ENCODE results near the gene TSKU.

TSKU gene

DNA sequence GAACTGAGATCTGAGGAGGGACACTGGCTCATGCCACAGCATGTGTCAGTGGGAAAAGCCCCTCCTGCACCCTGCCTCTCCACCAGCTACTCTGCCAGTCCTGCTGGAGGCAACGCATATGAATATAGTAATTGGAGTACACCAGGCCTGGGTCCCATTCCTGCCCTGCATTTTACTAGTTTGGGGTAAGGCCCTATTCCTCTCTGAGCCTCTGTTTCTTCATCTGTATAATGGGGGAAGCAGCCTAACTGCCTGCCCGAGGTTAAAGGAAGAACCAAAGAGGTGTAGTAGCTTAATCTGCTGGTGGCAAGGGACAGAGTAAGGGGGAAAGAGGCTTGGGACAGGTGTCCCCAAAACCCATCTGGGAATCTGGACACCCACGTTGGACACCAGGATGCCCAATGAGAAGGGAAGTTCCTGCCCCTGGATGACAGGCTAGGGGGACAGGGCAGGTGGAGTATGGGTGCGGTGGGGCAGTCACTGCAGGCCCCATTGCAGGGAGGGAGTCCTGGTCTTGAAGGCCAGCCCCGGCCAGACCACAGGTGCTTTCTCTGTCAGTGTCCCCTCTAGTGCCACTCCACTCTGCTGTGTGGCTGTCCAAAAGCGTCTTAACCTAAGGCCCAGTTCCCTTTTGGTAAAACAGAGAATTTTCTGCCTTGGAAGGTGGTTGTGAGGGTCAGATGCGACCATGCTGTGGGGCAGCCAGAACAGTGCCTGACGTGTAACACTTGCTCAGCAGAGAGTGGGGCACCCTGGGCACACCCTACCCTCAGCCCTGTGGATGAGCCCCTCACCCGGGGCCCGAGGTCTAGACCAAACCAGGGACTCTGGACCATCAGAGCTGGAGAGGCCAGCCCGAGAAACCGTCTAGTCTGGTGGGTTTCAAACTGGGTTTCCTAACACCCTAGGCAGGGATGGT is 11.5 kb downstream of the TSKU start:
- peaks cover 19 to 63% (median 57%) of the 10 kb centered on the region in 10 experiments for H3K4me1 ChIP-seq
- H4K20me1 ChIP-seq = peaks cover 0 to 92% (median 81%) of the 10 kb centered on the region in 11 experiments; a peak in 19 of 22 replicates
- peaks cover 15 to 48% (median 26%) of the 10 kb centered on the region in 11 experiments; a peak in 20 of 22 replicates for H3K36me3 ChIP-seq
- peak overlapping the region in 7 of 11 experiments; percentile 39 to 66 (median 62); a peak in 8 of 22 replicates for H3K4me2 ChIP-seq
- peak overlapping the region in 3 of 11 experiments; percentile 29 to 61 (median 49); a peak in 3 of 22 replicates for H3K27ac ChIP-seq
- peak overlapping the region in 2 of 11 experiments; percentile 7 to 33; a peak in 2 of 22 replicates for H3K9ac ChIP-seq
- TF ChIP-seq Cebpa-rat (IDR thresholded peaks at IDR 0.05) = no peak
- no peaks in the 10 kb centered on the region for H3K27me3 ChIP-seq
- H3K4me3 ChIP-seq = no peak overlapping the region
- H3K9me3 ChIP-seq (replicated peaks in 1 of 11) = peaks cover 0 to 23% (median 19%) of the 10 kb centered on the region in 11 experiments; a peak in 18 of 22 replicates

- no peak overlapping the region for H3K4me3 ChIP-seq
- H3K4me1 ChIP-seq = peaks cover 23 to 57% (median 51%) of the 10 kb centered on the region in 10 experiments
- no peaks in the 10 kb centered on the region for H3K27me3 ChIP-seq
- peaks cover 0 to 84% (median 73%) of the 10 kb centered on the region in 11 experiments; a peak in 19 of 22 replicates for H4K20me1 ChIP-seq
- H3K36me3 ChIP-seq = peaks cover 15 to 48% (median 26%) of the 10 kb centered on the region in 11 experiments; a peak in 20 of 22 replicates
- peak overlapping the region in 1 of 11 experiments; percentile 49; a peak in 1 of 22 replicates for H3K27ac ChIP-seq
- no peak overlapping the region for H3K9ac ChIP-seq
- peaks cover 0 to 22% (median 19%) of the 10 kb centered on the region in 11 experiments; a peak in 18 of 22 replicates for H3K9me3 ChIP-seq (replicated peaks in 1 of 11)
- TF ChIP-seq Cebpa-rat (IDR thresholded peaks at IDR 0.05) = no peak
- H3K4me2 ChIP-seq = no peak overlapping the region
Observed at GRCh38 chr11:76795290-76795935, 12.3 kb downstream of the TSKU start.

DNA sequence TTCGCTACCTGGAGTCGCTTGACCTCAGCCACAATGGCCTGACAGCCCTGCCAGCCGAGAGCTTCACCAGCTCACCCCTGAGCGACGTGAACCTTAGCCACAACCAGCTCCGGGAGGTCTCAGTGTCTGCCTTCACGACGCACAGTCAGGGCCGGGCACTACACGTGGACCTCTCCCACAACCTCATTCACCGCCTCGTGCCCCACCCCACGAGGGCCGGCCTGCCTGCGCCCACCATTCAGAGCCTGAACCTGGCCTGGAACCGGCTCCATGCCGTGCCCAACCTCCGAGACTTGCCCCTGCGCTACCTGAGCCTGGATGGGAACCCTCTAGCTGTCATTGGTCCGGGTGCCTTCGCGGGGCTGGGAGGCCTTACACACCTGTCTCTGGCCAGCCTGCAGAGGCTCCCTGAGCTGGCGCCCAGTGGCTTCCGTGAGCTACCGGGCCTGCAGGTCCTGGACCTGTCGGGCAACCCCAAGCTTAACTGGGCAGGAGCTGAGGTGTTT is 12.8 kb downstream of the TSKU start:
- H3K4me2 ChIP-seq = no peak overlapping the region
- H3K4me3 ChIP-seq = no peak overlapping the region
- H3K27ac ChIP-seq = no peak overlapping the region
- no peaks in the 10 kb centered on the region for H3K27me3 ChIP-seq
- H3K36me3 ChIP-seq = peaks cover 15 to 48% (median 26%) of the 10 kb centered on the region in 11 experiments; a peak in 20 of 22 replicates
- H4K20me1 ChIP-seq = peaks cover 0 to 80% (median 69%) of the 10 kb centered on the region in 11 experiments; a peak in 19 of 22 replicates
- H3K4me1 ChIP-seq = peaks cover 23 to 52% (median 46%) of the 10 kb centered on the region in 10 experiments
- H3K9me3 ChIP-seq (replicated peaks in 1 of 11) = peaks cover 0 to 20% (median 19%) of the 10 kb centered on the region in 11 experiments; a peak in 18 of 22 replicates
- H3K9ac ChIP-seq = no peak overlapping the region
- TF ChIP-seq Cebpa-rat (IDR thresholded peaks at IDR 0.05) = no peak

- no peak overlapping the region for H3K27ac ChIP-seq
- no peak for TF ChIP-seq Cebpa-rat (IDR thresholded peaks at IDR 0.05)
- H3K4me3 ChIP-seq = no peak overlapping the region
- H3K27me3 ChIP-seq = no peaks in the 10 kb centered on the region
- H3K36me3 ChIP-seq = peaks cover 15 to 44% (median 26%) of the 10 kb centered on the region in 11 experiments; a peak in 20 of 22 replicates
- no peak overlapping the region for H3K9ac ChIP-seq
- H4K20me1 ChIP-seq = peaks cover 0 to 77% (median 66%) of the 10 kb centered on the region in 11 experiments; a peak in 19 of 22 replicates
- no peak overlapping the region for H3K4me2 ChIP-seq
- peaks cover 0 to 13% (median 12%) of the 10 kb centered on the region in 11 experiments; a peak in 18 of 22 replicates for H3K9me3 ChIP-seq (replicated peaks in 1 of 11)
- peaks cover 23 to 45% (median 39%) of the 10 kb centered on the region in 10 experiments for H3K4me1 ChIP-seq
Observed at GRCh38 chr11:76796511-76797198, 13.5 kb downstream of the TSKU start.

GRCh38 chr11:76797341-76798201 is 14.4 kb downstream of the TSKU start:
- Histone ChIP-seq H3K4me2 (no peak overlapping the region), H3K27me3 (no peaks in the 10 kb centered on the region), H3K9me3 (replicated peaks in 1 of 11) (peaks cover 0 to 4% (median 3%) of the 10 kb centered on the region in 11 experiments; a peak in 15 of 22 replicates), H3K9ac (no peak overlapping the region), H3K4me3 (no peak overlapping the region), H3K36me3 (peaks cover 13 to 35% (median 17%) of the 10 kb centered on the region in 11 experiments; a peak in 19 of 22 replicates), H4K20me1 (peaks cover 0 to 72% (median 62%) of the 10 kb centered on the region in 11 experiments; a peak in 19 of 22 replicates), H3K4me1 (peaks cover 18 to 40% (median 35%) of the 10 kb centered on the region in 10 experiments), H3K27ac (no peak overlapping the region; a peak in 1 of 22 replicates)
- no peak for TF ChIP-seq Cebpa-rat (IDR thresholded peaks at IDR 0.05)

DNA sequence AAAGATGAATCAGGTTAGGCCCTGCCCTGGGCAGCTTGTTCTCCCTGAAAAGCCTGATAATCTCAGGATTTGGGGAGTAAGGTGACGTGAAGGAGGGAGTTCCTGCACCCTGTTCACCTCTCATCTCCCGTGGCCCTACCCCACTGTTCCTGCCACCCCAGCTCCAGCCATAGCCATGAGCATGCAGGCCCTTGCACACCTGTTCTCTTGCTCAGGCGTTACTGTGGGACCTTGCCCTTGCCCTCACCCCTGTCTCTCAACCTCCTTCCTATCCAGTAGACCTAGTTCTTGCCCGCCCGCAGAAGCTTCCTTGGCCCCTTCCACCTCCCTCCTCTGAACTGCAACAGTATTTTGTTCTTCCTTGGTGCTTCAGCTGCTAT is 15.0 kb downstream of the TSKU start:
- H3K4me3 ChIP-seq = no peak overlapping the region

GRCh38 chr11:76798671-76799065 is 15.5 kb downstream of the TSKU start:
- peak overlapping the region; percentile 41 to 62 (median 46); a peak in 19 of 20 replicates for H3K4me3 ChIP-seq

More for the DNA sequence above, 15.0 kb downstream of the TSKU start:
- Histone ChIP-seq H3K27me3 (no peaks in the 10 kb centered on the region), H3K36me3 (peaks cover 12 to 31% (median 16%) of the 10 kb centered on the region in 11 experiments; a peak in 19 of 22 replicates), H4K20me1 (peaks cover 0 to 66% (median 57%) of the 10 kb centered on the region in 11 experiments; a peak in 19 of 22 replicates), H3K27ac (0 out of 22 replicates have a peak overlapping the region, but pooled peaks of 1 of the 11 experiments have one; percentile 59), H3K9me3 (replicated peaks in 1 of 11) (no peaks in the 10 kb centered on the region), H3K4me2 (peak overlapping the region in 5 of 11 experiments; percentile 72 to 90 (median 88); a peak in 5 of 22 replicates), H3K4me1 (peaks cover 19 to 40% (median 32%) of the 10 kb centered on the region in 10 experiments), H3K9ac (no peak overlapping the region)
- no peak for TF ChIP-seq Cebpa-rat (IDR thresholded peaks at IDR 0.05)

More at GRCh38 chr11:76798671-76799065, 15.5 kb downstream of the TSKU start:
- H3K27ac ChIP-seq = peak overlapping the region in 8 of 11 experiments; percentile 8 to 59 (median 48); a peak in 12 of 22 replicates
- H4K20me1 ChIP-seq = peaks cover 0 to 61% (median 53%) of the 10 kb centered on the region in 11 experiments; a peak in 18 of 22 replicates
- H3K9me3 ChIP-seq (replicated peaks in 1 of 11) = no peaks in the 10 kb centered on the region
- H3K9ac ChIP-seq = peak overlapping the region; percentile 49 to 72 (median 68); a peak in 18 of 22 replicates
- no peaks in the 10 kb centered on the region for H3K27me3 ChIP-seq
- peaks cover 12 to 31% (median 16%) of the 10 kb centered on the region in 11 experiments; a peak in 19 of 22 replicates for H3K36me3 ChIP-seq
- peaks cover 21 to 40% (median 32%) of the 10 kb centered on the region in 10 experiments for H3K4me1 ChIP-seq
- TF ChIP-seq Cebpa-rat (IDR thresholded peaks at IDR 0.05) = no peak
- peak overlapping the region; percentile 72 to 92 (median 88) for H3K4me2 ChIP-seq

All from BLaER1 treated with 17β-estradiol and CSF1 and Interleukin-3, amounts not matched to agents 10 nM and 100 nM (cell line).